Ectodermal cell (in vitro differentiated cells): Measurements from ENCODE around the gene SV2B.

ENCODE experiments used
- H3K27ac ChIP-seq: 2 replicates; pipeline ENCODE4 v1.7.0; 2013; ENCODE audit warnings: mild to moderate bottlenecking, low read depth, low read length; ENCODE audit not compliant: insufficient read depth, poor library complexity, severe bottlenecking
- H3K27me3 ChIP-seq: 2 replicates; pipeline ENCODE4 v1.7.0; 2013; ENCODE audit warnings: mild to moderate bottlenecking, low read length; ENCODE audit not compliant: insufficient read depth, control insufficient read depth, poor library complexity, severe bottlenecking
- H3K36me3 ChIP-seq: one replicate; pipeline ENCODE4 v1.7.0; 2013; ENCODE audit warnings: low read length; ENCODE audit not compliant: control insufficient read depth, insufficient read depth
- H3K4me1 ChIP-seq: one replicate; pipeline ENCODE4 v1.7.0; 2013; ENCODE audit warnings: low read length; ENCODE audit not compliant: control insufficient read depth, insufficient read depth
- H3K4me3 ChIP-seq: 2 replicates; pipeline ENCODE4 v1.7.0; 2013; ENCODE audit warnings: low read depth, low read length, control low read depth; ENCODE audit not compliant: insufficient read depth
- H3K9me3 ChIP-seq: 2 replicates; pipeline ENCODE4 v1.7.0; 2013; ENCODE audit warnings: mild to moderate bottlenecking, low read length, moderate library complexity; ENCODE audit not compliant: control insufficient read depth
- WGBS, 2 experiments: methylation state at CpG; one replicate each; pipeline ENCODE4 v1.1.7; 2013; ENCODE audit warnings: missing lambda C conversion rate in 2 of 2; 5-methylcytosine and 5-hydroxymethylcytosine counted together

The SV2B gene

DNA sequence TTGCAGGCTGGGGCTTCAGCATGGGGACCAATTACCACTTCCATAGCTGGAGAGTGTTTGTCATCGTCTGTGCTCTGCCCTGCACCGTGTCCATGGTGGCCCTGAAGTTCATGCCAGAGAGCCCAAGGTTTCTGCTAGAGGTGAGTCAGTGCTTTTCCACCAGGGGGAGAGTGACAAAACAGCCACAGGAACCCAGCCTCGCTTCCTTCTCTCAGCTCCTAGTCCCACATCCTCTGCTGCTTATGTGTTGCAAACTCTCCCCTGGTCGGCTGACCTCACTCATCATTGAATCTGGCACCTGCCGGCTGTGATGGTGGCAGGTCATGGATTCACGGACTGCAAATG, 158.3 kb downstream of the SV2B start:
- H3K27me3 ChIP-seq = no peaks in the 10 kb centered on the region
- H3K27ac ChIP-seq = no peak overlapping the region
- H3K9me3 ChIP-seq = no peaks in the 10 kb centered on the region
- no peaks in the 10 kb centered on the region for H3K4me1 ChIP-seq
- no peak overlapping the region for H3K4me3 ChIP-seq
- WGBS, 2 experiments = 79 to 81% methylated on average over 6 of the region's 6 CpGs
- no peaks in the 10 kb centered on the region for H3K36me3 ChIP-seq

GRCh38 chr15:91259077-91259476, 159.0 kb downstream of the SV2B start:
- H3K9me3 ChIP-seq = no peaks in the 10 kb centered on the region
- H3K36me3 ChIP-seq = no peaks in the 10 kb centered on the region
- H3K27me3 ChIP-seq = no peaks in the 10 kb centered on the region
- no peak overlapping the region for H3K27ac ChIP-seq
- H3K4me1 ChIP-seq = no peaks in the 10 kb centered on the region
- 89% methylated on average over 3 of the region's 3 CpGs for WGBS, 2 experiments
- H3K4me3 ChIP-seq = no peak overlapping the region

- Histone ChIP-seq H3K27ac (no peak overlapping the region), H3K36me3 (no peaks in the 10 kb centered on the region), H3K27me3 (no peaks in the 10 kb centered on the region), H3K4me1 (no peaks in the 10 kb centered on the region), H3K4me3 (no peak overlapping the region), H3K9me3 (no peaks in the 10 kb centered on the region)
Measured at GRCh38 chr15:91261345-91261744, 161.3 kb downstream of the SV2B start.

- H3K4me3 ChIP-seq = no peak overlapping the region
- no peaks in the 10 kb centered on the region for H3K9me3 ChIP-seq
- 75 to 76% methylated on average over 15 of the region's 15 CpGs for WGBS, 2 experiments
- H3K27me3 ChIP-seq = no peaks in the 10 kb centered on the region
- no peak overlapping the region for H3K27ac ChIP-seq
- H3K36me3 ChIP-seq = no peaks in the 10 kb centered on the region
- H3K4me1 ChIP-seq = no peaks in the 10 kb centered on the region
Measured at GRCh38 chr15:91263632-91264531, 163.8 kb downstream of the SV2B start.

- no peak overlapping the region for H3K27ac ChIP-seq
- no peaks in the 10 kb centered on the region for H3K36me3 ChIP-seq
- H3K27me3 ChIP-seq = peaks cover under 1% of the 10 kb centered on the region
- 91 to 96% methylated on average over 11 of the region's 11 CpGs for WGBS, 2 experiments
- H3K4me3 ChIP-seq = no peak overlapping the region
- H3K4me1 ChIP-seq = no peaks in the 10 kb centered on the region
- H3K9me3 ChIP-seq = no peaks in the 10 kb centered on the region
Measured at GRCh38 chr15:91264651-91265351, 164.7 kb downstream of the SV2B start.

DNA sequence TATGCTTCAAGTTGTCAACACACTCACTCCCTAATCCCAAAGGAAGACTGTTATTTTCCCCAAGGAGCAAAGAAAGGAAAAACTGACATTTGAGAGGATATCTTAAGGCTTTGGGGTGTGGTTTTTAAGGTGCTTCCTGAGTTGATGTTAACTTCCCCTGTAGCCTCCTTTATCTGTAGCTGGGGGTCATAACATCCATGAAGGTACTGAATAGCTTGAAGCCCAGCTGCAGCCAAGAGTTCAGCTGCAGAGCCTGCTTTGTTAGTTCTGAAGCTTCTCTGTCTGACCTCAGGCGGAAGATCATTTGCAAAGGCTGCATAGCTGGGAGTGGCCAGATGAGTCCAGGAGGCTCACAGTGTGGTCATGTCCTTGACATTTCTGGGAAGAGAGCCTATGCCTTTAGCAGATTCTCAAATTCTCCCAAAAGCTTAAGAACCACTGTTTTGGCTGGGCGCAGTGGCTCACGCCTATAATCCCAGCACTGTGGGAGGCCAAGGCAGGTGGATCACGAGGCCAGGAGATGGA, 165.4 kb downstream of the SV2B start:
- Histone ChIP-seq H3K36me3 (no peaks in the 10 kb centered on the region), H3K27me3 (peaks cover 6% of the 10 kb centered on the region), H3K27ac (no peak overlapping the region), H3K4me1 (no peaks in the 10 kb centered on the region), H3K9me3 (no peaks in the 10 kb centered on the region), H3K4me3 (no peak overlapping the region)
- 91 to 93% methylated on average over 4 of the region's 4 CpGs for WGBS, 2 experiments

- Histone ChIP-seq H3K9me3 (no peaks in the 10 kb centered on the region), H3K4me1 (no peaks in the 10 kb centered on the region), H3K36me3 (no peaks in the 10 kb centered on the region), H3K4me3 (no peak overlapping the region), H3K27ac (no peak overlapping the region), H3K27me3 (peaks cover 13% of the 10 kb centered on the region)
- WGBS, 2 experiments = 89% methylated on average over 11 of the region's 11 CpGs
Measured at GRCh38 chr15:91268510-91268909, 168.5 kb downstream of the SV2B start.

GRCh38 chr15:91270747-91271146, 170.7 kb downstream of the SV2B start:
- Histone ChIP-seq H3K4me1 (no peaks in the 10 kb centered on the region), H3K27me3 (peaks cover 16% of the 10 kb centered on the region), H3K9me3 (no peaks in the 10 kb centered on the region), H3K27ac (no peak overlapping the region), H3K4me3 (no peak overlapping the region), H3K36me3 (no peaks in the 10 kb centered on the region)
- WGBS, 2 experiments = 91 to 94% methylated on average over 15 of the region's 15 CpGs

- Histone ChIP-seq H3K27ac (no peak overlapping the region), H3K9me3 (no peaks in the 10 kb centered on the region), H3K36me3 (no peaks in the 10 kb centered on the region), H3K4me1 (no peaks in the 10 kb centered on the region), H3K4me3 (no peak overlapping the region), H3K27me3 (peaks cover 16% of the 10 kb centered on the region)
- WGBS, 2 experiments = 17 to 19% methylated on average over 8 of the region's 8 CpGs
Measured at GRCh38 chr15:91271565-91272153, 171.6 kb downstream of the SV2B start.

- no peak overlapping the region for H3K27ac ChIP-seq
- no peak overlapping the region for H3K4me3 ChIP-seq
- no peaks in the 10 kb centered on the region for H3K9me3 ChIP-seq
- H3K36me3 ChIP-seq = no peaks in the 10 kb centered on the region
- WGBS, 2 experiments = 100% methylated on average over 1 of the region's 1 CpG
- H3K27me3 ChIP-seq = peaks cover 10% of the 10 kb centered on the region
- H3K4me1 ChIP-seq = no peaks in the 10 kb centered on the region
Measured at GRCh38 chr15:91275844-91276243, 175.8 kb downstream of the SV2B start.
